ENCODE results near the gene KITLG.
A peak's percentile ranks its signal among the peaks of the same experiment; 100 is the strongest.

DNA sequence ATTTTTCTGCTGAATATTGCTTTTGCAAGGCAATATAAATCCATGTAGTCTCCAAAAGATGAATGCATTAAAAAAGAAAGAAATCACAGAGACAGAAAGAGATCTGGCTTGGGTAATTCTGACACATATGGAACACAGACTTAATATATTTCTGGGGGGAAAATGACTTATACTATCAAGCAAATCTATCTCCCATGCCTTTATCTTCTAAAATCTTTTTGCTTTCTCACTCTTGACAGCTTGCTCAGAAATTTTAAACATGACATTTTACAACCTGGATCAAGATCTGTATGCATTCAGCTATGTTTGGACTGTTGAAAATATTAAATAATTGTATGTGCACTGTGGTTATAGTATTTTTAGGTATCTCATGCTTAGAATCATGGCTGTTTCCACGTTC is 73.0 kb downstream of the KITLG start:
- TF ChIP-seq, protein P1, sequence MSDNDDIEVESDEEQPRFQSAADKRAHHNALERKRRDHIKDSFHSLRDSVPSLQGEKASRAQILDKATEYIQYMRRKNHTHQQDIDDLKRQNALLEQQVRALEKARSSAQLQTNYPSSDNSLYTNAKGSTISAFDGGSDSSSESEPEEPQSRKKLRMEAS (IDR thresholded peaks at IDR 0.05): no peak
- TF ChIP-seq, protein P2, sequence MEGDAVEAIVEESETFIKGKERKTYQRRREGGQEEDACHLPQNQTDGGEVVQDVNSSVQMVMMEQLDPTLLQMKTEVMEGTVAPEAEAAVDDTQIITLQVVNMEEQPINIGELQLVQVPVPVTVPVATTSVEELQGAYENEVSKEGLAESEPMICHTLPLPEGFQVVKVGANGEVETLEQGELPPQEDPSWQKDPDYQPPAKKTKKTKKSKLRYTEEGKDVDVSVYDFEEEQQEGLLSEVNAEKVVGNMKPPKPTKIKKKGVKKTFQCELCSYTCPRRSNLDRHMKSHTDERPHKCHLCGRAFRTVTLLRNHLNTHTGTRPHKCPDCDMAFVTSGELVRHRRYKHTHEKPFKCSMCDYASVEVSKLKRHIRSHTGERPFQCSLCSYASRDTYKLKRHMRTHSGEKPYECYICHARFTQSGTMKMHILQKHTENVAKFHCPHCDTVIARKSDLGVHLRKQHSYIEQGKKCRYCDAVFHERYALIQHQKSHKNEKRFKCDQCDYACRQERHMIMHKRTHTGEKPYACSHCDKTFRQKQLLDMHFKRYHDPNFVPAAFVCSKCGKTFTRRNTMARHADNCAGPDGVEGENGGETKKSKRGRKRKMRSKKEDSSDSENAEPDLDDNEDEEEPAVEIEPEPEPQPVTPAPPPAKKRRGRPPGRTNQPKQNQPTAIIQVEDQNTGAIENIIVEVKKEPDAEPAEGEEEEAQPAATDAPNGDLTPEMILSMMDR (IDR thresholded peaks at IDR 0.05 in 2 of 3, conservative IDR thresholded peaks at IDR 0.05 in 1 of 3; ENCODE audit: borderline replicate concordance in 1 of 3, insufficient read depth in 1 of 3, low read depth in 2 of 3, low read length in 2 of 3): no peak
- TF ChIP-seq POLR2AphosphoS5 (IDR thresholded peaks at IDR 0.05; ENCODE audit: low read depth, low read length): peak; percentile 7; the same call in 1 of the 2 replicates
- no peak for TF ChIP-seq SRF (IDR thresholded peaks at IDR 0.05; ENCODE audit: low read depth)
- no peak for TF ChIP-seq POLR2A (IDR thresholded peaks at IDR 0.05; ENCODE audit: borderline replicate concordance, extremely low read depth, insufficient read depth, insufficient read length)
- TF ChIP-seq YY1 (IDR thresholded peaks at IDR 0.05; ENCODE audit: extremely low read depth, insufficient replicate concordance, low read depth, low read length): no peak
- no peak for TF ChIP-seq EZH2phosphoT487 (IDR thresholded peaks at IDR 0.05; ENCODE audit: borderline replicate concordance)
- no peak for TF ChIP-seq RAD21 (IDR thresholded peaks at IDR 0.05; ENCODE audit: low read depth)
- TF ChIP-seq, protein P3, sequence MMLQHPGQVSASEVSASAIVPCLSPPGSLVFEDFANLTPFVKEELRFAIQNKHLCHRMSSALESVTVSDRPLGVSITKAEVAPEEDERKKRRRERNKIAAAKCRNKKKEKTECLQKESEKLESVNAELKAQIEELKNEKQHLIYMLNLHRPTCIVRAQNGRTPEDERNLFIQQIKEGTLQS (IDR thresholded peaks at IDR 0.05): no peak
- no peak for TF ChIP-seq TCF7L2 (IDR thresholded peaks at IDR 0.05; ENCODE audit: borderline replicate concordance, extremely low read depth, insufficient read depth, insufficient read length)
- TF ChIP-seq EZH2 (IDR thresholded peaks at IDR 0.05): no peak
- TF ChIP-seq, protein P4, sequence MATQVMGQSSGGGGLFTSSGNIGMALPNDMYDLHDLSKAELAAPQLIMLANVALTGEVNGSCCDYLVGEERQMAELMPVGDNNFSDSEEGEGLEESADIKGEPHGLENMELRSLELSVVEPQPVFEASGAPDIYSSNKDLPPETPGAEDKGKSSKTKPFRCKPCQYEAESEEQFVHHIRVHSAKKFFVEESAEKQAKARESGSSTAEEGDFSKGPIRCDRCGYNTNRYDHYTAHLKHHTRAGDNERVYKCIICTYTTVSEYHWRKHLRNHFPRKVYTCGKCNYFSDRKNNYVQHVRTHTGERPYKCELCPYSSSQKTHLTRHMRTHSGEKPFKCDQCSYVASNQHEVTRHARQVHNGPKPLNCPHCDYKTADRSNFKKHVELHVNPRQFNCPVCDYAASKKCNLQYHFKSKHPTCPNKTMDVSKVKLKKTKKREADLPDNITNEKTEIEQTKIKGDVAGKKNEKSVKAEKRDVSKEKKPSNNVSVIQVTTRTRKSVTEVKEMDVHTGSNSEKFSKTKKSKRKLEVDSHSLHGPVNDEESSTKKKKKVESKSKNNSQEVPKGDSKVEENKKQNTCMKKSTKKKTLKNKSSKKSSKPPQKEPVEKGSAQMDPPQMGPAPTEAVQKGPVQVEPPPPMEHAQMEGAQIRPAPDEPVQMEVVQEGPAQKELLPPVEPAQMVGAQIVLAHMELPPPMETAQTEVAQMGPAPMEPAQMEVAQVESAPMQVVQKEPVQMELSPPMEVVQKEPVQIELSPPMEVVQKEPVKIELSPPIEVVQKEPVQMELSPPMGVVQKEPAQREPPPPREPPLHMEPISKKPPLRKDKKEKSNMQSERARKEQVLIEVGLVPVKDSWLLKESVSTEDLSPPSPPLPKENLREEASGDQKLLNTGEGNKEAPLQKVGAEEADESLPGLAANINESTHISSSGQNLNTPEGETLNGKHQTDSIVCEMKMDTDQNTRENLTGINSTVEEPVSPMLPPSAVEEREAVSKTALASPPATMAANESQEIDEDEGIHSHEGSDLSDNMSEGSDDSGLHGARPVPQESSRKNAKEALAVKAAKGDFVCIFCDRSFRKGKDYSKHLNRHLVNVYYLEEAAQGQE (IDR thresholded peaks at IDR 0.05; ENCODE audit: low read depth): no peak
- no peak for TF ChIP-seq JUND (IDR thresholded peaks at IDR 0.05)
- TF ChIP-seq FOSL1 (IDR thresholded peaks at IDR 0.05; ENCODE audit: low read depth): no peak

Data from HCT116 (cell line).